Measurements from ENCODE around the gene DCAF17. TPM values are rescaled to one million over a fixed set of nuclear protein-coding genes. Genes with fewer than 3 reads are reported as not detected.

DCAF17 gene
- total RNA-seq, 1 experiment from 2014 or later, result 11.1 TPM

GRCh38 chr2:171522052-171522787 lies 88.2 kb downstream of the DCAF17 start, which contains the start of gene CYBRD1:
Gene CYBRD1 (plus strand): TSS chr2:171522474. CDS start chr2:171522546, 72 bp downstream.
- Histone ChIP-seq H3K4me1 (ENCODE audit: insufficient read depth, low read length) (peaks cover 8% of the 10 kb centered on the region; the same call in 1 of the 2 replicates), H3K9me3 (ENCODE audit: low read length) (no peaks in the 10 kb centered on the region), H3F3A (ENCODE audit: low read length, unreplicated experiment) (no peaks in the 10 kb centered on the region), H3K36me3 (ENCODE audit: low read depth, low read length) (no peaks in the 10 kb centered on the region), H3K9me2 (replicated peaks; ENCODE audit: low read length) (no peaks in the 10 kb centered on the region), H3K79me2 (ENCODE audit: low read length) (no peaks in the 10 kb centered on the region), H3K27me3 (ENCODE audit: low read length) (peaks cover 10% of the 10 kb centered on the region), H3K4me2 (ENCODE audit: low read length) (peak within 1 kb of the TSS; percentile 98), H3K27ac (ENCODE audit: low read length) (no peak within 1 kb of the TSS), H3K4me3 (ENCODE audit: low read length) (peak within 1 kb of the TSS; percentile 77), H4K20me1 (ENCODE audit: low read length) (no peaks in the 10 kb centered on the region), H3K9ac (ENCODE audit: low read length) (peak within 1 kb of the TSS; percentile 33; the same call in 1 of the 2 replicates), H2AFZ (ENCODE audit: low read length) (peak within 1 kb of the TSS; percentile 87)
- no peak for TF ChIP-seq CTCF (conservative IDR thresholded peaks at IDR 0.05; ENCODE audit: low read depth, low read length)
- TF ChIP-seq EZH2 (IDR thresholded peaks at IDR 0.05; ENCODE audit: low read length, unreplicated experiment), result no peak
- TF ChIP-seq EZH2phosphoT487 (IDR thresholded peaks at IDR 0.05; ENCODE audit: borderline replicate concordance, low read length), result no peak
- peak; percentile 27 for ATAC-seq
- no TSS peak for BruUV-seq (replicated peaks)
- no peak for DNase-seq
- CTCF ChIA-PET, result no interaction called here
- POLR2A ChIA-PET (ENCODE audit: unreplicated experiment), result no interaction called here
- intact Hi-C loops (cut with micrococcal nuclease), result no loop called here

- H4K20me1 ChIP-seq (ENCODE audit: low read length), result no peaks in the 10 kb centered on the region
- ChIA-PET CTCF (no interaction called here), POLR2A (ENCODE audit: unreplicated experiment) (no interaction called here)
- H3K79me2 ChIP-seq (ENCODE audit: low read length), result no peaks in the 10 kb centered on the region
- intact Hi-C loops (cut with micrococcal nuclease), result no loop called here
- ATAC-seq (peak; percentile 33), DNase-seq (no peak)
- H3K27me3 ChIP-seq (ENCODE audit: low read length), result peaks cover 10% of the 10 kb centered on the region
- no peaks in the 10 kb centered on the region for H3K9me3 ChIP-seq (ENCODE audit: low read length)
- H3K4me2 ChIP-seq (ENCODE audit: low read length), result peak overlapping the region; percentile 98
- peaks cover 8% of the 10 kb centered on the region; the same call in 1 of the 2 replicates for H3K4me1 ChIP-seq (ENCODE audit: insufficient read depth, low read length)
- peak overlapping the region; percentile 33; the same call in 1 of the 2 replicates for H3K9ac ChIP-seq (ENCODE audit: low read length)
- H3K27ac ChIP-seq (ENCODE audit: low read length), result no peak overlapping the region
- H3K4me3 ChIP-seq (ENCODE audit: low read length), result peak overlapping the region; percentile 77
- H3F3A ChIP-seq (ENCODE audit: low read length, unreplicated experiment), result no peaks in the 10 kb centered on the region
- peak overlapping the region; percentile 87 for H2AFZ ChIP-seq (ENCODE audit: low read length)
- H3K9me2 ChIP-seq (replicated peaks; ENCODE audit: low read length), result no peaks in the 10 kb centered on the region
- no peaks in the 10 kb centered on the region for H3K36me3 ChIP-seq (ENCODE audit: low read depth, low read length)
- no peak for TF ChIP-seq CTCF (conservative IDR thresholded peaks at IDR 0.05; ENCODE audit: low read depth, low read length)
- no peak for TF ChIP-seq EZH2 (IDR thresholded peaks at IDR 0.05; ENCODE audit: low read length, unreplicated experiment)
- no peak for TF ChIP-seq EZH2phosphoT487 (IDR thresholded peaks at IDR 0.05; ENCODE audit: borderline replicate concordance, low read length)
- BruUV-seq (replicated peaks), result no TSS peak
Observed at GRCh38 chr2:171522788-171523087, 88.7 kb downstream of the DCAF17 start.

Data from PC-3 (cell line).